Caki2 (cell line): ENCODE measurements around the gene PYHIN1. TPM values are rescaled to one million over a fixed set of nuclear protein-coding genes. Genes with fewer than 3 reads are reported as not detected.
"Not testable (repeated sequence)": the region's sequence is repeated elsewhere in the genome, so short reads cannot be mapped to it uniquely, and the experiment has no call there.

Experiments
- DNase-seq: peaks from one replicate; pipeline ENCODE4 v3.0.0-alpha.2; 2015; ENCODE audit warnings: low read depth
- in situ Hi-C: cut with HindIII; loops from 2 replicates; pipeline ENCODE4 v1.10.0; 2016; ENCODE audit warnings: low sequenced_read_pairs, low pct_unique_long_range_greater_than_20kb, mixed read lengths
- total RNA-seq: library from RNA; depleted of rRNA; stranded (reverse); fragments of >200 nt; shearing (Covaris generic); gene quantifications from 2 replicates; pipeline ENCODE4 v1.2.3, GENCODE V29; 2014; ENCODE audit warnings: low replicate concordance; rRNA removed

PYHIN1 gene
- total RNA-seq, 1 experiment from 2014 or later: not detected

- no peak for DNase-seq
- in situ Hi-C loops: no loop called here
Observed at GRCh38 chr1:159009287-159009686, 77.9 kb downstream of the PYHIN1 start.

- in situ Hi-C loops: no loop called here
- peak; percentile 66 for DNase-seq
Observed at GRCh38 chr1:159009704-159010361, 78.5 kb downstream of the PYHIN1 start, which contains the start of gene IFI16. Gene IFI16, plus strand, starts transcription at chr1:159009907. Its CDS starts 4,774 bp downstream, at chr1:159014681.

DNA sequence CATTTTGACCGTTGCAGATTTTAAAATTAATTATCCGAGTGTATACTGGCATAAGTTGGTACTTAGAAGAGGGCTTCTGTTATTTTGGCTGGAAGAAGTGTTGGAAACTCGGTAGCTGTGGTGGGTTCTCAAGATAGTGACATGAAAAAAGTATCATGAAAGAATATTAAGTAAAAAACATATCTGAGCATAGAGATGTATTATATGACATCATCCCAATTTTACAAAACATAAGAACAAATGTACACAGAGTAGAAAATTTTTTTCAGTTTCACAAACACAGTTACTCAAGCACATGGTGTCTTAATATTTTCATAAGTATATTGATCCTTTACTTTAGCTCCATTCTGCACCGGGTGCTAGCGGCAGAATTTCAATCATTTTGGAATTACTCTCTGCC lies 79.0 kb downstream of the PYHIN1 start:
- in situ Hi-C loops: no loop called here
- no peak for DNase-seq

DNA sequence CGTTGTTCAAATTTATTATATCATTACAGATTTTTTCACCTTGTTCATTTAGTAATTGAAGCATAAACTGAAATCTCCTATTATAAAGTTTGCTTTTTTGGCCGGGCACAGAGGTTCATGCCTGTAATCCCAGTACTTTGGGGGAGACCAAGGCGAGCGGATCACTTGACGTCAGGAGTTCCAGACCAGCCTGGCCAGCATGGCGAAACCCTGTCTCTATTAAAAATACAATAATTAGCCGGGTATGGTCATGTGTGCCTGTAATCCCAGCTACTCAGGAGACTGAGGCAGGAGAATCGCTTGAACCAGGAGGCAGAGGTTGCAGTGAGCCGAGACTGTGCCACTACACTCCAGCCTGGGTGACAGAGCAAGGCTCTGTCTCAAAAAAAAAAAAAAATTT lies 79.6 kb downstream of the PYHIN1 start:
- in situ Hi-C loops: not testable (repeated sequence)

GRCh38 chr1:159011751-159012150 lies 80.4 kb downstream of the PYHIN1 start:
- DNase-seq: no peak
- in situ Hi-C loops: no loop called here

More for the DNA sequence above, 79.6 kb downstream of the PYHIN1 start:
- not testable (repeated sequence) for DNase-seq

DNA sequence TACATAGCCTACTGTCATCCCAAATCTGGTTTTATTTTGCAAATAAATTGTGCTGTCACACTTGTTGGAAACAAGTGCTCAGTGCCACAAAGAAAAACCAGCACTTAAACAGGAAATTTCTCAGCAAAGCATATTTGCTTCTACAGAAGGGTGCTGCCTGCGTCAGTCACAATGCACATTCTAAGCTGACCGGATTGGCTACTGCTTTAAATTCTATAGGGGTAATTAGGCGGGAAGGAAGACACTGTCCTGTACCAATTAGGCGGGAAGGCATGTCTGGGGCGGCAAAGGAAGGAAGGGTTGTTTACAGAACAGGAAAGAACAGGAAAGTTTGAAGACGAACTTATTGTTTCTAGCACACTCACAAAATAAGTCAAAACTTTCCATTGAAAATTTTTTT lies 81.1 kb downstream of the PYHIN1 start:
- no peak for DNase-seq
- in situ Hi-C loops: no loop called here

DNA sequence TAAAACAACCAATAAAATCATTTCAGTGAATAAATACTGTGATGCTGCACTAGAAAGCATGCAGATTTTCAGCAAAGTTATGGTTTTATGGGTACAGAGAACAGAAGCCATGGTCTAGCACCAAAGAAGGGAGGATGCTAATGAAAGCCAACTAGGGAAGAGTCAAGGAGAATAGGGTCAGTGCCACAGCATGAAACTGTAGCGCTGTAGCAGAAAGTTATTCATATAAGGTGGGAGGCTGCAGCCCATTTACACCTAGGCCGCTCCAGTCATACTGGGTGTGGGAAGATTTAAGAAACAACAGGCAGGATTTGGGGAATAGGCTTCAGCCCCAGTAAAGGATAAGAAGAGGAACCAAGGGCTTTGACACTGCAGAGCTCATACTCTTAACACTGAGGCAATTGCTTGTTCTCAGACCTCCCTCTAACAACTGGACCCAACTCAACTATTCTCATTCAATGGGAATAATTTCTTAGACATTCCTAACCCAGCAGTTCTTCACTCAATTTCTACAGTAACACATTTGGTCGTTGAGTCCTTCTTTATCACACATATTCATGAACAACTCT lies 82.7 kb downstream of the PYHIN1 start:
- in situ Hi-C loops: no loop called here
- DNase-seq: no peak

- DNase-seq: no peak
- in situ Hi-C loops: no loop called here
Observed at GRCh38 chr1:159014851-159015250, 83.5 kb downstream of the PYHIN1 start.

DNA sequence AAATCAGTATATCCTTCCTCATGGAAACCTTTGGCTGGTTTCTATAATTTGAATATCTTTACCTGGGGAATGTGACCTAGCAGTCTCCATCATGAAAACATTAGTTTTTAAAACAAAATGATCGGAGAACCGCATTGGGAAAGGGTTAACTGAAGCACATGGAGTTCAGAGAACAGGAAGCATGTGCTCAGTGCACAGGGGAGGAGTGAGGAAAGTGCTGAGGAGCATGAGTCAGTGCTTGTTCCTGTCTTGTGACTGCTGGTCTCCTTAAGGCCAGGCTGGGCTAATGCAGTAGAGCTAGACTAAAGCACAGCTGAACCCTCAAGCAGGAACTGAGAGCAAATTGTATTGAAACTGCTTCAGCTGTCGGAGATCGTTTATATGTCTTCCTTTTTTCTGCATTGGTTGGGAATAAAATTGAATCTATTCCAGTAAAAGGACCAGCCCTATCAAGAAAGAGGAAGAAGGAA lies 84.1 kb downstream of the PYHIN1 start:
- DNase-seq: peak; percentile 65
- in situ Hi-C loops: no loop called here

- in situ Hi-C loops: no loop called here
- no peak for DNase-seq
Observed at GRCh38 chr1:159023723-159024122, 92.4 kb downstream of the PYHIN1 start.

GRCh38 chr1:159025043-159025442 lies 93.7 kb downstream of the PYHIN1 start:
- DNase-seq: no peak
- in situ Hi-C loops: no loop called here

Other genes starting within 250 kb of the PYHIN1 start
- gene SPTA1, start 244.8 kb upstream of the PYHIN1 start, total RNA-seq: not detected in 2 replicates
- not detected in 2 replicates for gene OR6K2, start 230.9 kb upstream of the PYHIN1 start, total RNA-seq
- not detected in 2 replicates for gene OR6K3, start 210.8 kb upstream of the PYHIN1 start, total RNA-seq
- gene OR6K6, start 176.8 kb upstream of the PYHIN1 start, total RNA-seq: not detected in 2 replicates
- not detected in 2 replicates for gene OR6N1, start 159.4 kb upstream of the PYHIN1 start, total RNA-seq
- gene OR6N2, start 150.3 kb upstream of the PYHIN1 start, total RNA-seq: not detected in 2 replicates
- not detected in 2 replicates for gene MNDA, start 100.2 kb upstream of the PYHIN1 start, total RNA-seq
- gene IFI16, start 78.4 kb downstream of the PYHIN1 start, total RNA-seq: 12.4 and 19.2 TPM in 2 replicates
- gene AIM2, start 145.2 kb downstream of the PYHIN1 start, total RNA-seq: not detected in 2 replicates
- 0.07 TPM in 1 of 2 replicates, not detected in the other for gene CADM3, start 240.1 kb downstream of the PYHIN1 start, total RNA-seq